ENCODE data around the gene L3MBTL3.

- TF ChIP-seq POLR2A (IDR thresholded peaks at IDR 0.05) (no peak), CTCF (IDR thresholded peaks at IDR 0.05) (no peak), EP300 (IDR thresholded peaks at IDR 0.05; ENCODE audit: low read depth) (no peak), POLR2AphosphoS5 (IDR thresholded peaks at IDR 0.05) (no peak)
These were observed 10.0 kb upstream of the L3MBTL3 start for GRCh38 chr6:130008236-130008873.

Data from transverse colon (tissue), 4 donors.